Measurements from ENCODE around the gene CASZ1. TPM values are rescaled to one million over a fixed set of nuclear protein-coding genes. Genes with fewer than 3 reads are reported as not detected.

Gene CASZ1
- total RNA-seq, 6 experiments from 2014 or later: 0.14 to 0.67 (median 0.43) TPM

DNA sequence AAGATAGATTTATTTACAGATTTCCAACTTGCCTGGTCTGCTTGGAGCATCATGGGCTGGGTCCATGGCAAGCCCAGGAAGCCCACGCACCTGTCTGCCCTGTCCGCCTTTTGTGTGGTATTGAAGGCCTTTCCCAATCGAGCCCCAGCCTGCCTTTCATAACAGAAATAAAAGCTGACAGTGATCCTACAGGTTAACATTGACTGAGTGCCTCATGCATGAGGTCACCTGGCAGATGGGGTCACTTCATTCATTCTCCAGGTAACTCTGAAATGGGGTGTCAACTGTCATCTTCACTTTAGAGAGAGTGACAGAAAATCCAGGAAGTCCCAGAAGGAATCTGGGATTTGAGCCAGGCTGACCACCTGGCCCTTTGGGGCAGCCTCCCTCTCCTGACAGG, 36.3 kb upstream of the CASZ1 start:
- no peak for DNase-seq
- no peak overlapping the region for H3K27ac Mint-ChIP-seq
- H3K36me3 Mint-ChIP-seq (ENCODE audit: low read depth): no peaks in the 10 kb centered on the region; the same call in 1 of the 2 replicates
- H3K9me3 Mint-ChIP-seq: no peaks in the 10 kb centered on the region
- H3K4me1 Mint-ChIP-seq (ENCODE audit: low read depth): peaks cover 17% of the 10 kb centered on the region
- no peak overlapping the region for H3K4me3 Mint-ChIP-seq
- TF ChIP-seq, protein P1, sequence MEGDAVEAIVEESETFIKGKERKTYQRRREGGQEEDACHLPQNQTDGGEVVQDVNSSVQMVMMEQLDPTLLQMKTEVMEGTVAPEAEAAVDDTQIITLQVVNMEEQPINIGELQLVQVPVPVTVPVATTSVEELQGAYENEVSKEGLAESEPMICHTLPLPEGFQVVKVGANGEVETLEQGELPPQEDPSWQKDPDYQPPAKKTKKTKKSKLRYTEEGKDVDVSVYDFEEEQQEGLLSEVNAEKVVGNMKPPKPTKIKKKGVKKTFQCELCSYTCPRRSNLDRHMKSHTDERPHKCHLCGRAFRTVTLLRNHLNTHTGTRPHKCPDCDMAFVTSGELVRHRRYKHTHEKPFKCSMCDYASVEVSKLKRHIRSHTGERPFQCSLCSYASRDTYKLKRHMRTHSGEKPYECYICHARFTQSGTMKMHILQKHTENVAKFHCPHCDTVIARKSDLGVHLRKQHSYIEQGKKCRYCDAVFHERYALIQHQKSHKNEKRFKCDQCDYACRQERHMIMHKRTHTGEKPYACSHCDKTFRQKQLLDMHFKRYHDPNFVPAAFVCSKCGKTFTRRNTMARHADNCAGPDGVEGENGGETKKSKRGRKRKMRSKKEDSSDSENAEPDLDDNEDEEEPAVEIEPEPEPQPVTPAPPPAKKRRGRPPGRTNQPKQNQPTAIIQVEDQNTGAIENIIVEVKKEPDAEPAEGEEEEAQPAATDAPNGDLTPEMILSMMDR (IDR thresholded peaks at IDR 0.05): no peak
- peaks cover 50% of the 10 kb centered on the region for H3K27me3 Mint-ChIP-seq (ENCODE audit: insufficient read depth)

DNA sequence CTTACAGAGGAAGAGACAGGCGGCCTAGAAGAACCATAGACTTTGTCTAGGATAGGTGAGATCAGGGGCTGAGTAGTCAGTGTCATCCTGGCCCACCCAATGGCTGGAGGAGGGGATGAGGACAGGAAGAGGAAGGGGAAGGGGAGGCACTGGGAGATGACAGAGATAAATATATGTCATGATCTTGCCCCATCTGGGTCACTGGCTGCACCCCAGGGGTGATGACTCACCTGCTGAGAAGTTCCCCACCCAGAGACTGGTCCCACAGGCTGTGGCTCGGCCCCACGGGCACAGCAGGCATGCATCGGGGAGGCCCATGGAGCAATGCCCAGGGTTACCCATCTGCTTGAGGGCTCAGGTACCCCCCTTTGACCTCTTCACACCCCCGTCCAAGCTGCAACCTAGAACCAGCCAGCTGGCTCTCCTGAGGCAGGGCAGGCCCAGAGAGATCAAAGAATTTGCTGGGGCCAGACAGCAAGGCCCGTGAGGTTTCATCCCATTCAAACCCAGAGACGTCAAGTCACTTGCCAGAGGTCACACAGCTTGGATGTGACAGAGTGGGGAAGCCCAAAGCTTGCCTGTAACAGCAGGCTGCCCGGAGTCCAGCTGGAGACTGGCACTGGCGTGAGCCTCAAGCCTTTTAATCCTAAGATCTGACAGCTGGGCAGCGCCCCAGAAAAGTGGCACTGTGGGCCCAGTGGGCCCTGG, 34.7 kb upstream of the CASZ1 start:
- peak; percentile 2 for DNase-seq
- H3K4me3 Mint-ChIP-seq: no peak overlapping the region
- peaks cover 40% of the 10 kb centered on the region for H3K27me3 Mint-ChIP-seq (ENCODE audit: insufficient read depth)
- no peak overlapping the region for H3K27ac Mint-ChIP-seq
- no peaks in the 10 kb centered on the region; the same call in 1 of the 2 replicates for H3K36me3 Mint-ChIP-seq (ENCODE audit: low read depth)
- TF ChIP-seq, protein P1 (IDR thresholded peaks at IDR 0.05): no peak
- peaks cover 17% of the 10 kb centered on the region for H3K4me1 Mint-ChIP-seq (ENCODE audit: low read depth)
- H3K9me3 Mint-ChIP-seq: no peaks in the 10 kb centered on the region

DNA sequence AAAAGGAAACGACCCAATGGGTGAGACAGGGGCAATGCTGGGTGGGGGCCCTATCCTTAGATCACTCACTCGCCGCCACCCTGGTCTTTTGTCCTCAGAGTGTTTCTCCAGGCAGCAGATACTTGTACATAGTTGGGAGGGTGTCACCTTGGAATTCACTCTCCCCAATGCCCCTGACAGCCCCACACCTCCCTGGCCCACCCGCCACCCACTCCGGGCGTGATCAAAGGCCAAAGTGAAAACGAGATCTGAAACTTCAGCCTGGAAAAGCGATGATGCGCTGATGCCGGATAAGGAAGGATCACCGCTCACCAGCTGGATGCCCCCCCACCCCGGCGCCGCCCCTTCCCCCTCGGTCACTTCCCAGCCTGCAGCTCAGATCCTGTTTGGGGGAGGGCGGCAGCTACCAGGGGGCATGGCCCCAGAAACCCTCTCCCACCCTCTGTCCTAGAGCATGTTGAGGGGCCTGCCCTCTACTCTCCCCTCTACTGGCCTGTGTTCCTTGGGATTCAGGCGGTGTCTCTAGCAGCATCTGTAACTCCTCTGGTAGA, 33.6 kb upstream of the CASZ1 start:
- Mint-ChIP-seq H3K4me3 (no peak overlapping the region), H3K27ac (no peak overlapping the region), H3K9me3 (no peaks in the 10 kb centered on the region), H3K36me3 (ENCODE audit: low read depth) (no peaks in the 10 kb centered on the region; the same call in 1 of the 2 replicates), H3K27me3 (ENCODE audit: insufficient read depth) (peaks cover 37% of the 10 kb centered on the region), H3K4me1 (ENCODE audit: low read depth) (peaks cover 19% of the 10 kb centered on the region)
- no peak for DNase-seq
- TF ChIP-seq, protein P1 (IDR thresholded peaks at IDR 0.05): no peak

DNA sequence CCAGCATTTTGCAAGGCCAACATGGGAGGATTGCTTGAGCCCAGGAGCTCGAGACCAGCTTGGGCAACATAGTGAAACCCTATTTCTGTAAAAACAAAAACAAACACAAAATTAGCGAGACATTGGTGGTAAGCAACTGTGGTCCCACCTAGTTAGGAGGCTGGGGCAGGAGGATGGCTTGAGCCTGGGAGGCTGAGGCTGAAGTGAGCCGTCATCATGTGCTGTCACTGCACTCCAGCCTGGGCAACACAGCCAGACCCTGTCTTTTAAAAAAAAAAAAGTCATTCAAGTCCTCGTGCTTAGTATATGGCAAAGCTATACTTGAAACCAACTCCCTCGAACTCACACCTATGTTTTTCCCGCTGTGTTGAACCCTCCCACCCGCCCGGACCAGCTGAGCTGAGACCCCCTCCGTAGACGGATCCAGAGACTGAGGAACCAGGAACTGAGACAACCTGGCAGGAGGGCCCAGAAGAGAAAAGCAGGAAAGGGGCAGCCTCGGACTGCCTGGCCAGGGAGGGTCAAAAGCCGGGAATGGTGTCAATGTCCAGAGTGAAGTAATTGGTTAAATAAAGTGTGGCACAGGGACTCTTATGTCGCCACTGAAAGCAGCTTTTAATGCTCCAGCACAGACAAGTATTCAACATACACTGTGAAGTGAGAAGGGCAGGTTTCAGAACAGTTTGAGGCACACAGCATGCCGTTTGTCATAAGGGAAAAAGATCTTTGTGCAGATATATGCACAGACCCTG, 32.8 kb upstream of the CASZ1 start:
- TF ChIP-seq, protein P1 (IDR thresholded peaks at IDR 0.05): no peak
- H3K4me1 Mint-ChIP-seq (ENCODE audit: low read depth): peaks cover 25% of the 10 kb centered on the region
- H3K4me3 Mint-ChIP-seq: no peak overlapping the region
- H3K9me3 Mint-ChIP-seq: no peaks in the 10 kb centered on the region
- no peak overlapping the region for H3K27ac Mint-ChIP-seq
- DNase-seq: no peak
- H3K36me3 Mint-ChIP-seq (ENCODE audit: low read depth): no peaks in the 10 kb centered on the region; the same call in 1 of the 2 replicates
- H3K27me3 Mint-ChIP-seq (ENCODE audit: insufficient read depth): peaks cover 31% of the 10 kb centered on the region

DNA sequence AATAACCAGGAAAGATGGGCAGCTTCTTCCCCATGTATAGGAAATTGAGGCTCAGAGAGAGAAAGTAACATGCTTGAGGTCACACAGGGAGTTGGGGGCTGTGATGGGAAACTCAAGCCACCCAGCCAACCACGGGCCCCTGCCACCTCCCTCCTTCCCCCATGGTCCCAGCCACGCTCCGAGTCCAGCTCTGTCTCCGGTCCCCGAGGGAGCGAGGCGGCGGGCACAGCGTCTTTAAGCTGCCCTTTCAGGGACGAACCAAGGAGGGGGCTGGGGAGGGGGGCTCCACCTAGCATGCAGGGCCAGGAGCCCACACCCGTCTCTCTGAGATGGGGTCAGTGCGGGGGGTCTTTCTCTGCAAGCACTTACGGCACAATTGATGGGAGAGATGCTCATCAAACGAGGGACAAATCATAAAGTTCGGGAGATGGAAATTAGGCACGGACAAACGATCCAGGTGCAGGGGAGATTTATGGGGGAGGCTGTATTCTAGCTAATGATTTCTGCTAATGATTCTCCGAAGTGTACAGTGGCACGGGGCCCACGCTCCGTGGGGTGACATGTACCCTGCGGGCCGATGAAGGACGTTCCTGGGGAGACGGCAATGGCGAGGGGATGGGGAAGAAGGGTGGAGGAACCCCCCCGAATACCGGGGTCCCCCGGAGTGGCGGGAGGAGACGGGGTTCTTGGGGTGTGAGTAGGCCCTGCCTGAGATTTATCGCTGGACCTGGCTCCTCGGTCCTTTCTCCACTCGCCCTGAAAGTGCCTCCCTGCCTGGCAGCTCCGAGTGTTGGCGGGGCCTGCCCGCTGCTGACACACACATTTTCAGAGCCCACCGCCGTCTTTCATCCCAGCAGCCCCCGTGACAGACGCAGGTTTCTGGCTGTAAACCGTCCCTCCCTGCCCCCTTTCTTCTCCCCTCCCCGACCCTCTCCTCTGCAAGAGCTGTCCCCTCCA, 31.2 kb upstream of the CASZ1 start:
- H3K4me1 Mint-ChIP-seq (ENCODE audit: low read depth): peaks cover 32% of the 10 kb centered on the region
- DNase-seq: no peak
- no peak overlapping the region for H3K27ac Mint-ChIP-seq
- TF ChIP-seq, protein P1 (IDR thresholded peaks at IDR 0.05): no peak
- no peaks in the 10 kb centered on the region for H3K9me3 Mint-ChIP-seq
- no peaks in the 10 kb centered on the region for H3K36me3 Mint-ChIP-seq (ENCODE audit: low read depth)
- H3K4me3 Mint-ChIP-seq: no peak overlapping the region
- H3K27me3 Mint-ChIP-seq (ENCODE audit: insufficient read depth): peaks cover 36% of the 10 kb centered on the region
